ENCODE measurements around the gene DUSP15. TPM values are rescaled to one million over a fixed set of nuclear protein-coding genes. Genes with fewer than 3 reads are reported as not detected.

DUSP15 gene
- polyA plus RNA-seq, 3 donors, result 15.3 to 18.8 (median 16.4) TPM

Other genes starting within 250 kb of the DUSP15 start
- gene COX4I2, start 232.6 kb downstream of the DUSP15 start, polyA plus RNA-seq (ENCODE audit: insufficient read length in 3 of 3), result 1 to 10 TPM; 1.5 to 2.7 (median 2.3) TPM
- gene BCL2L1, start 147.7 kb downstream of the DUSP15 start, polyA plus RNA-seq (ENCODE audit: insufficient read length in 3 of 3), result 10 to 100 TPM; 71.6 to 82.0 (median 81.4) TPM
- gene TPX2, start 131.2 kb downstream of the DUSP15 start, polyA plus RNA-seq (ENCODE audit: insufficient read length in 3 of 3), result 10 to 100 TPM; 48.5 to 53.8 (median 51.6) TPM
- gene MYLK2, start 51.2 kb downstream of the DUSP15 start, polyA plus RNA-seq (ENCODE audit: insufficient read length in 3 of 3), result under 1 TPM; 0.57 to 0.79 (median 0.62) TPM
- gene FOXS1, start 24.9 kb downstream of the DUSP15 start, polyA plus RNA-seq (ENCODE audit: insufficient read length in 3 of 3), result 1 to 10 TPM; 3.5 to 6.5 (median 5.3) TPM
- gene TTLL9, start 107 bp upstream of the DUSP15 start, polyA plus RNA-seq (ENCODE audit: insufficient read length in 3 of 3), result 1 to 10 TPM; 2.7 to 3.3 (median 2.9) TPM
- gene PDRG1, start 81.5 kb upstream of the DUSP15 start, polyA plus RNA-seq (ENCODE audit: insufficient read length in 3 of 3), result 10 to 100 TPM; 19.8 to 22.1 (median 20.4) TPM
- under 1 TPM; 0.24 to 0.33 (median 0.26) TPM for gene XKR7, start 97.6 kb upstream of the DUSP15 start, polyA plus RNA-seq (ENCODE audit: insufficient read length in 3 of 3)
- 1 to 10 TPM; 6.3 to 6.4 (median 6.3) TPM for gene CCM2L, start 139.9 kb upstream of the DUSP15 start, polyA plus RNA-seq (ENCODE audit: insufficient read length in 3 of 3)
- gene HCK, start 181.7 kb upstream of the DUSP15 start, polyA plus RNA-seq (ENCODE audit: insufficient read length in 3 of 3), result 1 to 10 TPM; 2.2 to 3.3 (median 2.6) TPM
- gene TM9SF4, start 239.2 kb upstream of the DUSP15 start, polyA plus RNA-seq (ENCODE audit: insufficient read length in 3 of 3), result 10 to 100 TPM; 65.3 to 68.8 (median 68.7) TPM